ENCODE measurements around the gene ADRB1.

The ADRB1 gene

GRCh38 chr10:114043532-114044246, at the start of gene ADRB1:
ADRB1 (plus strand) TSS chr10:114043866; CDS start chr10:114044133, 267 bp downstream.
- DNase-seq (ENCODE audit: low read depth in 1 of 2, low spot score in 1 of 2), result peak; percentile 88 to 94
- in situ Hi-C loops (cut with HindIII; ENCODE audit: low pct_unique_long_range_greater_than_20kb, low sequenced_read_pairs), result no loop called here
- TF ChIP-seq JUND (IDR thresholded peaks at IDR 0.05; ENCODE audit: low read depth), result no peak

- in situ Hi-C loops (cut with HindIII; ENCODE audit: low pct_unique_long_range_greater_than_20kb, low sequenced_read_pairs), result no loop called here
- DNase-seq (ENCODE audit: low read depth in 1 of 2, low spot score in 1 of 2), result no peak
- TF ChIP-seq JUND (IDR thresholded peaks at IDR 0.05; ENCODE audit: low read depth), result no peak
These were observed 48.5 kb upstream of the ADRB1 start for GRCh38 chr10:113995201-113995600.

- TF ChIP-seq JUND (IDR thresholded peaks at IDR 0.05; ENCODE audit: low read depth), result no peak
- no peak for DNase-seq (ENCODE audit: low read depth in 1 of 2, low spot score in 1 of 2)
- in situ Hi-C loops (cut with HindIII; ENCODE audit: low pct_unique_long_range_greater_than_20kb, low sequenced_read_pairs), result no loop called here
These were observed 46.2 kb upstream of the ADRB1 start for GRCh38 chr10:113997428-113997827.

GRCh38 chr10:113999531-113999930, 44.1 kb upstream of the ADRB1 start:
- in situ Hi-C loops (cut with HindIII; ENCODE audit: low pct_unique_long_range_greater_than_20kb, low sequenced_read_pairs), result no loop called here
- no peak for TF ChIP-seq JUND (IDR thresholded peaks at IDR 0.05; ENCODE audit: low read depth)

GRCh38 chr10:114000457-114001010, 43.1 kb upstream of the ADRB1 start:
- in situ Hi-C loops (cut with HindIII; ENCODE audit: low pct_unique_long_range_greater_than_20kb, low sequenced_read_pairs), result no loop called here
- DNase-seq (ENCODE audit: low read depth in 1 of 2, low spot score in 1 of 2), result no peak
- TF ChIP-seq JUND (IDR thresholded peaks at IDR 0.05; ENCODE audit: low read depth), result no peak

More at GRCh38 chr10:113999531-113999930, 44.1 kb upstream of the ADRB1 start:
- no peak for DNase-seq (ENCODE audit: low read depth in 1 of 2, low spot score in 1 of 2)

GRCh38 chr10:114002422-114002821, 41.2 kb upstream of the ADRB1 start:
- DNase-seq (ENCODE audit: low read depth in 1 of 2, low spot score in 1 of 2), result no peak
- in situ Hi-C loops (cut with HindIII; ENCODE audit: low pct_unique_long_range_greater_than_20kb, low sequenced_read_pairs), result no loop called here

GRCh38 chr10:114003161-114003941, 40.3 kb upstream of the ADRB1 start:
- no peak for TF ChIP-seq JUND (IDR thresholded peaks at IDR 0.05; ENCODE audit: low read depth)
- in situ Hi-C loops (cut with HindIII; ENCODE audit: low pct_unique_long_range_greater_than_20kb, low sequenced_read_pairs), result no loop called here
- no peak for DNase-seq (ENCODE audit: low read depth in 1 of 2, low spot score in 1 of 2)

More at GRCh38 chr10:114002422-114002821, 41.2 kb upstream of the ADRB1 start:
- no peak for TF ChIP-seq JUND (IDR thresholded peaks at IDR 0.05; ENCODE audit: low read depth)

GRCh38 chr10:114009281-114009996, 34.2 kb upstream of the ADRB1 start:
- no peak for TF ChIP-seq JUND (IDR thresholded peaks at IDR 0.05; ENCODE audit: low read depth)
- no peak for DNase-seq (ENCODE audit: low read depth in 1 of 2, low spot score in 1 of 2)
- in situ Hi-C loops (cut with HindIII; ENCODE audit: low pct_unique_long_range_greater_than_20kb, low sequenced_read_pairs), result no loop called here

- no peak for TF ChIP-seq JUND (IDR thresholded peaks at IDR 0.05; ENCODE audit: low read depth)
- in situ Hi-C loops (cut with HindIII; ENCODE audit: low pct_unique_long_range_greater_than_20kb, low sequenced_read_pairs), result no loop called here
- DNase-seq (ENCODE audit: low read depth in 1 of 2, low spot score in 1 of 2), result no peak
These were observed 33.4 kb upstream of the ADRB1 start for GRCh38 chr10:114010316-114010715.

GRCh38 chr10:114012650-114013049, 31.0 kb upstream of the ADRB1 start:
- no peak for DNase-seq (ENCODE audit: low read depth in 1 of 2, low spot score in 1 of 2)
- in situ Hi-C loops (cut with HindIII; ENCODE audit: low pct_unique_long_range_greater_than_20kb, low sequenced_read_pairs), result no loop called here
- no peak for TF ChIP-seq JUND (IDR thresholded peaks at IDR 0.05; ENCODE audit: low read depth)

GRCh38 chr10:114015708-114016107, 28.0 kb upstream of the ADRB1 start:
- no peak for DNase-seq (ENCODE audit: low read depth in 1 of 2, low spot score in 1 of 2)
- in situ Hi-C loops (cut with HindIII; ENCODE audit: low pct_unique_long_range_greater_than_20kb, low sequenced_read_pairs), result no loop called here
- TF ChIP-seq JUND (IDR thresholded peaks at IDR 0.05; ENCODE audit: low read depth), result no peak

GRCh38 chr10:114017271-114017670, 26.4 kb upstream of the ADRB1 start:
- DNase-seq (ENCODE audit: low read depth in 1 of 2, low spot score in 1 of 2), result no peak
- TF ChIP-seq JUND (IDR thresholded peaks at IDR 0.05; ENCODE audit: low read depth), result no peak
- in situ Hi-C loops (cut with HindIII; ENCODE audit: low pct_unique_long_range_greater_than_20kb, low sequenced_read_pairs), result no loop called here
